Measurements from ENCODE around the gene PGAP2. TPM values are rescaled to one million over a fixed set of nuclear protein-coding genes. Genes with fewer than 3 reads are reported as not detected.

Gene PGAP2
- total RNA-seq, 1 donor from 2014 or later: 26.8 TPM

DNA sequence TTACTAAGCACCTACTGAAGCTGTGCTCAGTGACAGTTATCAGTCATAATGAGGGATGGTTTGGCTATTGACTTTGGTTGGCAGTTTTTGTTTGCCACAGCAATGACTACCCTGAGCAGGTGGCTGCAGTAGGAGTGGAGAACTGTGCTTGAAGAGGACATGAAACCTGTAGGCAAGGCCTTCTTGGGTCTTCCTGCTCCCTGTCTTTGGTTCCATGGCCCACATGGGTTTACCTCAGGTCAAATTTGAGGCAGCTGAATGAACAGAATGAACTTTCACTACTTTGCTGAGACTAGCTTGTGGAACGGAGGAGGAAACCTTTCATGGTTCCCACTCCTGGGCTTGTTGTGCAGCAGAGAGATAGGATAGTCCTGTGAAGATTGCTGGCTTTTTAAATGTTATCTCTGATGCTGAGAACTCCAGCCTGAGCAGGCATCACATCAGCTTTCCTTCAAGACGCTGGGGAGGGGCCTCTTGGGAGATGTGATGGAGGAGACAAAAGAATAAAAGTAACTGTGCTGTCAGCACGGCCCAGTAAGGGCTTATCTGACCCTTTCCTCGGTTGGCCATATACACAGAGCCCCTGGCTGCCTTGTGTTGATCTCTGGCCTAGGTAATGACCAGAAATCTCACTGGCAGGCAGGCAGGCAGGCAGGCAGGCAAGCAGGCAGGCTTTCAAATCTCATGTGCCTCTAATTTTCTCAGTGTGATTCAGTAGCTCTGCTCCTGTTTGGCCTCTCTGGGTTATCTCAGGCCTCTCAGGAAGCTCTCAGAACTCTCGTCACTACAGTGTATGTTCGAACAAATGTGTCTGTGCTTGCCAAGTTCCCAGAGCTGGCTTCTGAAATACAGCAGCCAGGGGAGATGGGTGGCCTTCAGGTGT, 59.1 kb downstream of the PGAP2 start:
- ATAC-seq (ENCODE audit: poor library complexity) (peak; percentile 92), DNase-seq (peak; percentile 51)
- intact Hi-C loops (cut with DNase I): no loop called here

DNA sequence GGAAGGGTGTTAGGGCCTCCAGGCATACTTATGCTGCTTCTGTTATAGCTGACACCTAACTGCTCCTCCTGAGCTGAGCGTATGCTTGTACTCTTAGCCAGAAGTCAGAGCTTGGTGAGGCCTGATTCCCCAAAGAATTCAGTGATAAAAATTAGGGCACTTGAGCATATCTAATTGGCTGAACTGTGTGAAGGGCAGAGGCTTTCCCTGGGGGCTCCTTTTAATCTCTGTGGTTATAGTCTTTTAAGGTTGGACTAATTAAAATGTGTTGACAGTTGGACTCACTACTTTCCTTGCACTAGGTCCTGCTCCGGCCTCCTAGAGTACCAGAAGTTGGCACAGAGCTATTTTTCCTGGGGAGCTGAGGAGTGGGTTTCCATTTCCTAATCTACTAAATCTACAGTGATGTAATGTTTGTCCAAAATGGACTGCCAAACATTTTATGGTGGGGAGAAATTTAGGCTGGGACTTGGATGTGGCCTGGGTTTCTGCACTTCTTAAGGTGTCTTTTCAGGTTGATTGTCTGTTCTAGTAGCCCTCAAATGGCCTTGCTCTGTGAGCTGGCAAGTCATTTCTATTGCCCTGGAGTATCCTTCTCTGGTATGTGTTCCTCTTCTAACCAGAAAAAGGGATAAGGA, 65.5 kb downstream of the PGAP2 start:
- no peak for ATAC-seq (ENCODE audit: poor library complexity)
- no peak for DNase-seq
- intact Hi-C loops (cut with DNase I): no loop called here

Other genes with a start within 250 kb of the PGAP2 start
- gene ART5, start 166.6 kb upstream of the PGAP2 start, total RNA-seq: 4.7 TPM
- gene ART1, start 163.4 kb upstream of the PGAP2 start, total RNA-seq: 2.3 TPM
- gene CHRNA10, start 137.2 kb upstream of the PGAP2 start, total RNA-seq: 1.6 TPM
- gene NUP98, start 11.0 kb upstream of the PGAP2 start, total RNA-seq: 43.2 TPM
- gene RHOG, start 32.4 kb downstream of the PGAP2 start, total RNA-seq: 22.3 TPM
- 27.5 TPM for gene STIM1, start 47.1 kb downstream of the PGAP2 start, total RNA-seq

All from Right ventricle myocardium superior (tissue), 1 donor.